PC-3 (cell line): ENCODE data around the gene FAM53B.

Experiments
- EZH2 ChIP-seq: fragments of 300-600 bp; sonication (generic); IDR thresholded peaks from one replicate; pipeline ENCODE4 v1.6.1; 2017; ENCODE audit warnings: antibody characterized with exemption, mild to moderate bottlenecking, low read length; ENCODE audit not compliant: unreplicated experiment
- EZH2phosphoT487 ChIP-seq: fragments of 300-600 bp; sonication (generic); IDR thresholded peaks from 2 replicates; pipeline ENCODE4 v1.6.1; 2018; ENCODE audit warnings: mild to moderate bottlenecking, antibody characterized with exemption, low read length, borderline replicate concordance
- TF ChIP-seq, protein P1 (sequence below): fragments of 300-600 bp; sonication (generic); conservative IDR thresholded peaks from 2 replicates; pipeline ENCODE4 v1.5.1; 2017; ENCODE audit warnings: antibody characterized with exemption, low read depth, mild to moderate bottlenecking, low read length

DNA sequence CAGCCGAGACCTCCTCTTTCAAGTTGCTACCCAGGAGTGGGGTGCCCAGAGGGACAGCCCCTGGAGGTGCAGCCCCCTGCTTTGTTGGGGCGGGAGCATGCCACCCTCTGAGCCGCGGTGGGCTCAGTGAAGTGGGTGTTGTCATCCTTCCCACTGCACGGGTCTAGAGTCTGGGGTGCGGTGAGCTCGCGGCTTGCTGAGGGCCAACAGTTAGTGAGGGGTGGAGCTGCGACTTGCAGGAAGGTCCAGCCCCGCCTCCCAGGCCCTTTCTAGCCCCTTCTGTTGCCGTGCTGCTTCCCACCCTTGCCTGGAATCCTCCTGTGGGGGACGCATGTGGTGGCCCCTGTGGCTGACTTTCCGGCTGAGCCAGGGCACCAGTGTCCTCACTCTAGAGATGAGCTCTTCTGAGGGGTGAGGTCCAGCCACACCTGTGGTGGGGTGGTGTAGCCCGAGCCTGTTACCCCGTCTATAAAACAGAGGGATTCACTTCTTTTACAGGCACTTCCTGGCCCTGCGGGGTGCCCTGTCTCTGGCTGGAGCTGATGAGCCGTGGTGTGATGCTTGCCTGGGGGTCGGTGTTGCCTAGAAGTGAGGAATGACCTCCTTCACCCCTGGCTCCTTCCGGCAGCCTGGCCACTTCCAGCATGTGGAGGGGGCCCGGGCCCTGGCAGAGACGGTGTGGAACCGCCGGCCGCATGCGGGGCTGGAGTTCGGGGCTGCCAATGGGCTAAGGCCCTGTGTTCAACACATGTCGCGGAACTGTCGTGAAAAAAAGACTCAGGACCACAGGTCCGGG, 127.9 kb downstream of the FAM53B start:
- TF ChIP-seq, protein P1, sequence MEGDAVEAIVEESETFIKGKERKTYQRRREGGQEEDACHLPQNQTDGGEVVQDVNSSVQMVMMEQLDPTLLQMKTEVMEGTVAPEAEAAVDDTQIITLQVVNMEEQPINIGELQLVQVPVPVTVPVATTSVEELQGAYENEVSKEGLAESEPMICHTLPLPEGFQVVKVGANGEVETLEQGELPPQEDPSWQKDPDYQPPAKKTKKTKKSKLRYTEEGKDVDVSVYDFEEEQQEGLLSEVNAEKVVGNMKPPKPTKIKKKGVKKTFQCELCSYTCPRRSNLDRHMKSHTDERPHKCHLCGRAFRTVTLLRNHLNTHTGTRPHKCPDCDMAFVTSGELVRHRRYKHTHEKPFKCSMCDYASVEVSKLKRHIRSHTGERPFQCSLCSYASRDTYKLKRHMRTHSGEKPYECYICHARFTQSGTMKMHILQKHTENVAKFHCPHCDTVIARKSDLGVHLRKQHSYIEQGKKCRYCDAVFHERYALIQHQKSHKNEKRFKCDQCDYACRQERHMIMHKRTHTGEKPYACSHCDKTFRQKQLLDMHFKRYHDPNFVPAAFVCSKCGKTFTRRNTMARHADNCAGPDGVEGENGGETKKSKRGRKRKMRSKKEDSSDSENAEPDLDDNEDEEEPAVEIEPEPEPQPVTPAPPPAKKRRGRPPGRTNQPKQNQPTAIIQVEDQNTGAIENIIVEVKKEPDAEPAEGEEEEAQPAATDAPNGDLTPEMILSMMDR = no peak
- TF ChIP-seq EZH2phosphoT487 (no peak), EZH2 (no peak)
